OCI-LY1 (cell line): Measurements from ENCODE around the gene FAM222B.

Experiments used
- CTCF ChIP-seq: fragments of 200-600 bp; sonication (generic), shearing (Covaris generic); IDR thresholded peaks from 2 replicates; pipeline ENCODE4 v1.5.1; 2017; ENCODE audit warnings: mild to moderate bottlenecking, antibody characterized with exemption, low read length, moderate library complexity, mixed read lengths
- EZH2 ChIP-seq: fragments of 200-600 bp; sonication (generic), shearing (Covaris generic); IDR thresholded peaks from 2 replicates; pipeline ENCODE4 v1.8.0; 2017; ENCODE audit warnings: borderline replicate concordance, mixed run types, mild to moderate bottlenecking, antibody characterized with exemption, low read length, moderate library complexity, mixed read lengths

- TF ChIP-seq CTCF (no peak), EZH2 (no peak)
These were observed 86.4 kb downstream of the FAM222B start for GRCh38 chr17:28756049-28756804.
